ENCODE results near the gene TSC1. TPM values are rescaled to one million over a fixed set of nuclear protein-coding genes. Genes with fewer than 3 reads are reported as not detected.

The TSC1 gene
- total and polyA plus RNA-seq, 2 experiments from 2014 or later, result 23.7 to 48.0 TPM

DNA sequence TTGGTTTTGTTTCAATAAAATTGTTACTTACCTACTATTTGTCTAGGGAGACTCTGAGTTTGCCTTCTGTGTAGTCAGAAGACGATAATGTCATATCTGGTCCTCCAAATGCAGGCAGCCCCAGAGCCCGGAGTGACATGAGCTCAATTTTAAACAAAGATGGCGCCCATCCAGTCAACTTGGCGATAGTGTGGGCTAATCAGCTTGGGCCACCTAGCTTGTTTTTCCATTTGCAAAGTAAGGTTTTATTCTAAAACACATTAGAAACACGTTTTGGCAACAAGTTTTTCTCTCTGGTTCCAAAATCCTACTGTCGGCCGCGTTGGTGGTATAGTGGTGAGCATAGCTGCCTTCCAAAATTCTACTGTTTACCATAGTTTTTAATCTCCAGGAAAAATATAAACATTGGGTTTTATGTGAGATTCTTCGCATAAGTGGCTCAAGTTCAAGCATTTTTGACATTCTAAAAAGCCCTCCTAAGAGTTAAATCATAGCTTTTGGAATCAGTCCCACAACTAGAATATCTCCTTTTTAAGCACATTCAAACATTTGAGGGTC lies 13.2 kb downstream of the TSC1 start (continued):
- TF ChIP-seq, protein P1, sequence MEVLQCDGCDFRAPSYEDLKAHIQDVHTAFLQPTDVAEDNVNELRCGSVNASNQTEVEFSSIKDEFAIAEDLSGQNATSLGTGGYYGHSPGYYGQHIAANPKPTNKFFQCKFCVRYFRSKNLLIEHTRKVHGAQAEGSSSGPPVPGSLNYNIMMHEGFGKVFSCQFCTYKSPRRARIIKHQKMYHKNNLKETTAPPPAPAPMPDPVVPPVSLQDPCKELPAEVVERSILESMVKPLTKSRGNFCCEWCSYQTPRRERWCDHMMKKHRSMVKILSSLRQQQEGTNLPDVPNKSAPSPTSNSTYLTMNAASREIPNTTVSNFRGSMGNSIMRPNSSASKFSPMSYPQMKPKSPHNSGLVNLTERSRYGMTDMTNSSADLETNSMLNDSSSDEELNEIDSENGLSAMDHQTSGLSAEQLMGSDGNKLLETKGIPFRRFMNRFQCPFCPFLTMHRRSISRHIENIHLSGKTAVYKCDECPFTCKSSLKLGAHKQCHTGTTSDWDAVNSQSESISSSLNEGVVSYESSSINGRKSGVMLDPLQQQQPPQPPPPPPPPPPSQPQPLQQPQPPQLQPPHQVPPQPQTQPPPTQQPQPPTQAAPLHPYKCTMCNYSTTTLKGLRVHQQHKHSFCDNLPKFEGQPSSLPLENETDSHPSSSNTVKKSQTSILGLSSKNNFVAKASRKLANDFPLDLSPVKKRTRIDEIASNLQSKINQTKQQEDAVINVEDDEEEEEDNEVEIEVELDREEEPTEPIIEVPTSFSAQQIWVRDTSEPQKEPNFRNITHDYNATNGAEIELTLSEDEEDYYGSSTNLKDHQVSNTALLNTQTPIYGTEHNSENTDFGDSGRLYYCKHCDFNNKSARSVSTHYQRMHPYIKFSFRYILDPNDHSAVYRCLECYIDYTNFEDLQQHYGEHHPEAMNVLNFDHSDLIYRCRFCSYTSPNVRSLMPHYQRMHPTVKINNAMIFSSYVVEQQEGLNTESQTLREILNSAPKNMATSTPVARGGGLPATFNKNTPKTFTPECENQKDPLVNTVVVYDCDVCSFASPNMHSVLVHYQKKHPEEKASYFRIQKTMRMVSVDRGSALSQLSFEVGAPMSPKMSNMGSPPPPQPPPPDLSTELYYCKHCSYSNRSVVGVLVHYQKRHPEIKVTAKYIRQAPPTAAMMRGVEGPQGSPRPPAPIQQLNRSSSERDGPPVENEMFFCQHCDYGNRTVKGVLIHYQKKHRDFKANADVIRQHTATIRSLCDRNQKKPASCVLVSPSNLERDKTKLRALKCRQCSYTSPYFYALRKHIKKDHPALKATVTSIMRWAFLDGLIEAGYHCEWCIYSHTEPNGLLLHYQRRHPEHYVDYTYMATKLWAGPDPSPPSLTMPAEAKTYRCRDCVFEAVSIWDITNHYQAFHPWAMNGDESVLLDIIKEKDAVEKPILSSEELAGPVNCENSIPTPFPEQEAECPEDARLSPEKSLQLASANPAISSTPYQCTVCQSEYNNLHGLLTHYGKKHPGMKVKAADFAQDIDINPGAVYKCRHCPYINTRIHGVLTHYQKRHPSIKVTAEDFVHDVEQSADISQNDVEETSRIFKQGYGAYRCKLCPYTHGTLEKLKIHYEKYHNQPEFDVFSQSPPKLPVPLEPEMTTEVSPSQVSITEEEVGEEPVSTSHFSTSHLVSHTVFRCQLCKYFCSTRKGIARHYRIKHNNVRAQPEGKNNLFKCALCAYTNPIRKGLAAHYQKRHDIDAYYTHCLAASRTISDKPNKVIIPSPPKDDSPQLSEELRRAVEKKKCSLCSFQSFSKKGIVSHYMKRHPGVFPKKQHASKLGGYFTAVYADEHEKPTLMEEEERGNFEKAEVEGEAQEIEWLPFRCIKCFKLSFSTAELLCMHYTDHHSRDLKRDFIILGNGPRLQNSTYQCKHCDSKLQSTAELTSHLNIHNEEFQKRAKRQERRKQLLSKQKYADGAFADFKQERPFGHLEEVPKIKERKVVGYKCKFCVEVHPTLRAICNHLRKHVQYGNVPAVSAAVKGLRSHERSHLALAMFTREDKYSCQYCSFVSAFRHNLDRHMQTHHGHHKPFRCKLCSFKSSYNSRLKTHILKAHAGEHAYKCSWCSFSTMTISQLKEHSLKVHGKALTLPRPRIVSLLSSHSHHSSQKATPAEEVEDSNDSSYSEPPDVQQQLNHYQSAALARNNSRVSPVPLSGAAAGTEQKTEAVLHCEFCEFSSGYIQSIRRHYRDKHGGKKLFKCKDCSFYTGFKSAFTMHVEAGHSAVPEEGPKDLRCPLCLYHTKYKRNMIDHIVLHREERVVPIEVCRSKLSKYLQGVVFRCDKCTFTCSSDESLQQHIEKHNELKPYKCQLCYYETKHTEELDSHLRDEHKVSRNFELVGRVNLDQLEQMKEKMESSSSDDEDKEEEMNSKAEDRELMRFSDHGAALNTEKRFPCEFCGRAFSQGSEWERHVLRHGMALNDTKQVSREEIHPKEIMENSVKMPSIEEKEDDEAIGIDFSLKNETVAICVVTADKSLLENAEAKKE (CRISPR knock-in tag; IDR thresholded peaks at IDR 0.05), result no peak
- TF ChIP-seq JUNB (IDR thresholded peaks at IDR 0.05; ENCODE audit: unreplicated experiment), result no peak
- no peak for TF ChIP-seq EZH2phosphoT487 (IDR thresholded peaks at IDR 0.05; ENCODE audit: unreplicated experiment)

DNA sequence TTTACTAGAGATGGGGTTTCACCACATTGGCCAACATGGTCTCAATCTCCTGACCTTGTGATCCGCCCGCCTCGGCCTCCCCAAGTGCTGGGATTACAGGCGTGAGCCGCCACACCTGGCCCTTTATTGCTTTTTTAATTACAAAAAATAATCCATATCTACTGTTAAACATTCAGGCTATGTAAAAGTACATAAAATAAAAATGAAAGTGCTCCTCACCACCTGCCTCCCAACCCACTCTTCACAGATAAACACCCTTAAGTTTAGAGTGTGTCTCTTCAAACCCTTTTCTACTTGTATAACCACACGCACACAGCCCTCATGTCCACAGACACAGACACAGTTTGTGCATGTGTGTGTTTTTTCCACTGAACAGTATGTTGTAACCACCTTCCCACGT lies 16.7 kb downstream of the TSC1 start:
- no peaks in the 10 kb centered on the region for H3F3A ChIP-seq (replicated peaks; ENCODE audit: low read depth)
- Mint-ChIP-seq H3K4me3 (no peak overlapping the region), H3K9me3 (no peaks in the 10 kb centered on the region), H3K27me3 (ENCODE audit: insufficient read depth, low read depth, poor library complexity) (no peaks in the 10 kb centered on the region), H3K36me3 (ENCODE audit: low read depth) (peaks cover 23% of the 10 kb centered on the region), H3K4me1 (no peaks in the 10 kb centered on the region), H3K27ac (no peak overlapping the region)
- no peak overlapping the region for H3K27ac ChIP-seq (ENCODE audit: low read depth)
- no peak overlapping the region for H3K4me3 ChIP-seq
- peaks cover 19% of the 10 kb centered on the region; the same call in 1 of the 2 replicates for H3K36me3 ChIP-seq (ENCODE audit: insufficient read depth)
- no peak overlapping the region for H3K4me2 ChIP-seq
- no peaks in the 10 kb centered on the region for H3K27me3 ChIP-seq (ENCODE audit: insufficient read depth)
- no peaks in the 10 kb centered on the region for H3K9me2 ChIP-seq (ENCODE audit: insufficient read depth)
- H2AFZ ChIP-seq, result no peak overlapping the region
- DNase-seq (ENCODE audit: low spot score) (no peak), ATAC-seq (no peak)
- H3K4me1 ChIP-seq (ENCODE audit: insufficient read depth), result no peaks in the 10 kb centered on the region
- peaks cover 18% of the 10 kb centered on the region for H4K20me1 ChIP-seq (replicated peaks; ENCODE audit: insufficient read depth)
- H3K79me2 ChIP-seq (replicated peaks; ENCODE audit: insufficient read depth), result peaks cover 7% of the 10 kb centered on the region; the same call in 1 of the 2 replicates
- TF ChIP-seq POLR2AphosphoS5 (IDR thresholded peaks at IDR 0.05; ENCODE audit: low read depth), result no peak
- TF ChIP-seq, protein P1 (CRISPR knock-in tag; IDR thresholded peaks at IDR 0.05), result no peak
- no peak for TF ChIP-seq NANOG (IDR thresholded peaks at IDR 0.05; ENCODE audit: borderline replicate concordance)
- TF ChIP-seq EZH2phosphoT487 (IDR thresholded peaks at IDR 0.05; ENCODE audit: unreplicated experiment), result no peak
- TF ChIP-seq CTCF (conservative IDR thresholded peaks at IDR 0.05; ENCODE audit: low read depth in 2 of 2), result no peak
- TF ChIP-seq ZNF331 (CRISPR knock-in tag; IDR thresholded peaks at IDR 0.05; ENCODE audit: low read depth), result no peak
- no peak for TF ChIP-seq CREB1 (CRISPR knock-in tag; IDR thresholded peaks at IDR 0.05; ENCODE audit: low read depth)

Measured in GM23338 (cell line).